NCI-H1105 treated with DMSO at 0.1 percent for 48 hours (cell line): ENCODE results near the gene CERKL.
"Not testable (repeated sequence)": the region's sequence is repeated elsewhere in the genome, so short reads cannot be mapped to it uniquely, and the experiment has no call there.

Experiments used
- DNase-seq: peaks from one replicate; lab custom pipeline; 2025; lab: John Stamatoyannopoulos, UW

The CERKL gene

GRCh38 chr2:181656450-181657291 is at the start of gene CERKL:
TSS of gene CERKL (minus strand) at chr2:181657105. CDS start at chr2:181657006, 99 bp downstream.
- DNase-seq = no peak

GRCh38 chr2:181702519-181702918 is 45.6 kb upstream of the CERKL start:
- DNase-seq = not testable (repeated sequence)

GRCh38 chr2:181698223-181698622 is 41.3 kb upstream of the CERKL start:
- no peak for DNase-seq

GRCh38 chr2:181697571-181697970 is 40.7 kb upstream of the CERKL start:
- no peak for DNase-seq

- DNase-seq = no peak
Measured at GRCh38 chr2:181697126-181697525, 40.2 kb upstream of the CERKL start.

- DNase-seq = no peak
Measured at GRCh38 chr2:181694271-181694670, 37.4 kb upstream of the CERKL start.

- no peak for DNase-seq
Measured at GRCh38 chr2:181690860-181691259, 34.0 kb upstream of the CERKL start.

- peak; percentile 88 for DNase-seq
Measured at GRCh38 chr2:181686576-181687185, 29.8 kb upstream of the CERKL start.

GRCh38 chr2:181685150-181685688 is 28.3 kb upstream of the CERKL start:
- peak; percentile 69 for DNase-seq

GRCh38 chr2:181684454-181685149 is 27.7 kb upstream of the CERKL start:
- DNase-seq = no peak

- DNase-seq = no peak
Measured at GRCh38 chr2:181683518-181684453, 26.9 kb upstream of the CERKL start.

- DNase-seq = no peak
Measured at GRCh38 chr2:181682795-181683517, 26.1 kb upstream of the CERKL start.

- DNase-seq = no peak
Measured at GRCh38 chr2:181682026-181682789, 25.3 kb upstream of the CERKL start.

GRCh38 chr2:181680937-181681811 is 24.3 kb upstream of the CERKL start:
- no peak for DNase-seq

GRCh38 chr2:181680055-181680936 is 23.4 kb upstream of the CERKL start, which contains the start of gene NEUROD1:
TSS of gene NEUROD1 (minus strand) at chr2:181680517. CDS start at chr2:181678860, 1,657 bp downstream.
- no peak for DNase-seq

GRCh38 chr2:181679544-181679979 is 22.7 kb upstream of the CERKL start:
- DNase-seq = no peak

- no peak for DNase-seq
Measured at GRCh38 chr2:181678861-181679543, 22.1 kb upstream of the CERKL start.
